Measurements from ENCODE around the gene SCGB1A1.
"Not testable (repeated sequence)": the region's sequence is repeated elsewhere in the genome, so short reads cannot be mapped to it uniquely, and the experiment has no call there.

Gene SCGB1A1

GRCh38 chr11:62380821-62381245, 38.0 kb upstream of the SCGB1A1 start:
- DNase-seq (ENCODE audit: low read depth) = peak; percentile 81
- TF ChIP-seq CTCF (IDR thresholded peaks at IDR 0.05; ENCODE audit: low read depth, low read length) = peak; percentile 74
- not testable (repeated sequence) for H3K4me3 ChIP-seq (ENCODE audit: low read depth, low read length)

DNA sequence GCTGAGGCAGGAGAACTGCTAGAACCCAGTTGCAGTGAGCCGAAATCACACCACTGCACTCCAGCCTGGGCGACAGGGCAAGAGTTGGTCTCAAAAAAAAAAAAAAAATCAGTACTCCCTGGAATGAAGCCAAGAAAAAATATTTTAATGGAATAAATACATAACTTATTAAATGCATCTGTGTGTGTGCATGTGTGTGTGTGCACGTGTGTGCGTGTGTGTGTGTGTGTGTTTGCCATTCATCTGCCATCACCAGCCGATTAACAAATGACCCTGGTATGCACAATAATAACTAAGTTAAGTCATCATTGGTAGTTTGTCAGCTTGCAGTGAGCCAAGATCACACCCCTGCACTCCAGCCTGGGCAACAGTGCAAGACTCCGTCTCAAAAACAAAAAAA, 35.0 kb upstream of the SCGB1A1 start:
- DNase-seq (ENCODE audit: low read depth) = no peak
- TF ChIP-seq POLR2A (IDR thresholded peaks at IDR 0.05; ENCODE audit: extremely low read depth, insufficient read length) (no peak), CTCF (IDR thresholded peaks at IDR 0.05; ENCODE audit: low read depth, low read length) (no peak), MYC (IDR thresholded peaks at IDR 0.05; ENCODE audit: low read depth, low read length) (no peak), MAX (IDR thresholded peaks at IDR 0.05; ENCODE audit: low read depth, low read length) (no peak)

DNA sequence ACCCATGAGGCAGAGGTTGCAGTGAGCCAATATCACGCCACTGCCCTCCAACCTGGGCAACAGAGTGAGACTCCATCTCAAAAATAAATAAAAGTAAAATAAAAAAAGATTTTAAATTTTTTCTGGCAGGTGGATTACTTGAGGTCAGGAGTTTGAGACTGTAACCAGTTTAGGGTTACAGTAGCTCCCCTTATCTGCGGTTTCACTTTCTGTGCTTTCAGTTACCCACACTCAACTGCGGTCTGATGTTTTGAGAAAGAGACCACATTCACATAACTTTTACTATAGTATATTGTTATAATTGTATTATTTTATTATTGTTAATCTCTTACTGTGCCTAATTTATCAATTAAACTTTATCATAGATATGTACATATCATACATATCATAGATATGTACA, 32.8 kb upstream of the SCGB1A1 start:
- not testable (repeated sequence) for H3K4me3 ChIP-seq (ENCODE audit: low read depth, low read length); DNase-seq (ENCODE audit: low read depth)

More for the DNA sequence above, 35.0 kb upstream of the SCGB1A1 start:
- H3K4me3 ChIP-seq (ENCODE audit: low read depth, low read length) = no peak overlapping the region

GRCh38 chr11:62387381-62387780, 31.5 kb upstream of the SCGB1A1 start:
- TF ChIP-seq MYC (IDR thresholded peaks at IDR 0.05; ENCODE audit: low read depth, low read length) = no peak
- no peak for TF ChIP-seq MAX (IDR thresholded peaks at IDR 0.05; ENCODE audit: low read depth, low read length)
- no peak for TF ChIP-seq CTCF (IDR thresholded peaks at IDR 0.05; ENCODE audit: low read depth, low read length)
- no peak for TF ChIP-seq POLR2A (IDR thresholded peaks at IDR 0.05; ENCODE audit: extremely low read depth, insufficient read length)
- no peak overlapping the region for H3K4me3 ChIP-seq (ENCODE audit: low read depth, low read length)
- no peak for DNase-seq (ENCODE audit: low read depth)

DNA sequence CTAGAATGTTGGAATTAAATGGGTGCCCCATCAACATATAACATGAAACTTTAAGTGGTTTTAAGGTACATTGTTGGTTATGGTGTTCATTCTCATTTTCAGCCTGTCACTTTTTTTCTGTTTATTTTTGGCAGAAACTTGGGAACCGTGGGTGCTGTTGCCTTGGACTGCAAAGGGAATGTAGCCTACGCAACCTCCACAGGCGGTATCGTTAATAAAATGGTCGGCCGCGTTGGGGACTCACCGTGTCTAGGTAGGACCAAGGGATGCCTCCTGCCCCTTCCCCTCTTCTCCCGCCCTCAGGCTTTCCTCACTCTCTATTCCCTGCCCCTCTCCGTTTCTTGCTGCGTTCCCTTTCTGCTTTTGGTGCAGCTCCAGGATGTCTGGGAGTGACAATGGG, 29.8 kb upstream of the SCGB1A1 start:
- no peak for DNase-seq (ENCODE audit: low read depth)
- no peak overlapping the region for H3K4me3 ChIP-seq (ENCODE audit: low read depth, low read length)
- TF ChIP-seq MAX (IDR thresholded peaks at IDR 0.05; ENCODE audit: low read depth, low read length) (no peak), MYC (IDR thresholded peaks at IDR 0.05; ENCODE audit: low read depth, low read length) (no peak), POLR2A (IDR thresholded peaks at IDR 0.05; ENCODE audit: extremely low read depth, insufficient read length) (no peak), CTCF (IDR thresholded peaks at IDR 0.05; ENCODE audit: low read depth, low read length) (no peak)

- DNase-seq (ENCODE audit: low read depth) = no peak
- TF ChIP-seq MYC (IDR thresholded peaks at IDR 0.05; ENCODE audit: low read depth, low read length) (no peak), MAX (IDR thresholded peaks at IDR 0.05; ENCODE audit: low read depth, low read length) (no peak), POLR2A (IDR thresholded peaks at IDR 0.05; ENCODE audit: extremely low read depth, insufficient read length) (no peak), CTCF (IDR thresholded peaks at IDR 0.05; ENCODE audit: low read depth, low read length) (no peak)
- no peak overlapping the region for H3K4me3 ChIP-seq (ENCODE audit: low read depth, low read length)
Observed at GRCh38 chr11:62390237-62390636, 28.6 kb upstream of the SCGB1A1 start.
